NCI-H2107 treated with DMSO at 0.1 percent for 48 hours (cell line): ENCODE results near the gene CHN2.

ENCODE experiments used
- DNase-seq: peaks from one replicate; lab custom pipeline; 2025; ENCODE audit not compliant: unreplicated experiment; lab: John Stamatoyannopoulos, UW

The CHN2 gene

GRCh38 chr7:29483219-29484104 is 288.9 kb downstream of the CHN2 start:
- DNase-seq: no peak

- no peak for DNase-seq
These were observed 289.7 kb downstream of the CHN2 start for GRCh38 chr7:29484280-29484679.

- DNase-seq: no peak
These were observed 291.0 kb downstream of the CHN2 start for GRCh38 chr7:29485339-29486190.

DNA sequence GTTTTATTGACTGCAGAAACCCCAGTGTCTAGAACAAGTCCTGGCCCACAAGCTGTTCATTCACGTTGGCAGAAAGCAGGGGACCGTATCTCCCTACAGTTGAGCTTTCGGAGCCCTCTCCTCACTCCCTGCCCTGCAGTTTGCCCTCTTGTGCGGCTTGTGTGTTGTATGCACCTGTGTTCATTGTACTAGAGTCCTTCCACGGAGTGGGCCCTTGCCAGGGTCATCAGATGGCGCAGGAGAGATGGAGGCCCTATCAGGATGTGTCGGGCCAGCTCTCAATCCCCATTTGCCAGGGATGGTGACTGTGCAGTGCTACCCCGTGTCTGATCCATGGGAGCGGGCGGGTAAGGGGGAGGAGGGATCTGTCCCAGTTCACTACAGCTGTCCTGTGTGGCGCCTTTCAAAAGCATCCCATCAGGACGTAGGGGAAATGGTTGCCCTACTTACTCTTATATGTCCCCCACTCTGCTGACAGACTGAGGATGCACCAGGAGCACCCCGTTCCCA is 291.7 kb downstream of the CHN2 start:
- no peak for DNase-seq

GRCh38 chr7:29487424-29487823 is 292.8 kb downstream of the CHN2 start:
- DNase-seq: no peak

- no peak for DNase-seq
These were observed 293.8 kb downstream of the CHN2 start for GRCh38 chr7:29488203-29488970.

GRCh38 chr7:29488977-29489376 is 294.4 kb downstream of the CHN2 start:
- DNase-seq: no peak

- DNase-seq: no peak
These were observed 295.6 kb downstream of the CHN2 start for GRCh38 chr7:29490094-29490607.

DNA sequence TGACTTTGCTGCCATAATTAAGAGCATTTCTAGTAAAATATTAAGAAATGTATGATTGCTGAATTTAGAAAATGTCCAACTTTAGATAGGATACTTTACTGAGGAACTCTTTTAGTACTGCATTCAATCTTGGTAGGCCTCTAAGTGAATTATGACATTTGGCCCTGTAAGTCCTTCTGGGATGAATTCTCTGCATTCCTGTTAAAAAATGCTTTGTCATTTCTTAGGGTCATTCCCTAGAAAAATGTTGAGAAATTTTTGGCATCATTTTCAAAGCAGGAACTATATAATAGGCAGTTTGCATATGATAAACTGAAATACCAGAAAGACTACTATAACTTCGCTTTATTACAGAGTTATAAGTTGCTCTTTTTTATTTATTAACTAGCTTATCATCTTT is 299.8 kb downstream of the CHN2 start:
- DNase-seq: no peak

GRCh38 chr7:29495653-29496052 is 301.1 kb downstream of the CHN2 start:
- no peak for DNase-seq

DNA sequence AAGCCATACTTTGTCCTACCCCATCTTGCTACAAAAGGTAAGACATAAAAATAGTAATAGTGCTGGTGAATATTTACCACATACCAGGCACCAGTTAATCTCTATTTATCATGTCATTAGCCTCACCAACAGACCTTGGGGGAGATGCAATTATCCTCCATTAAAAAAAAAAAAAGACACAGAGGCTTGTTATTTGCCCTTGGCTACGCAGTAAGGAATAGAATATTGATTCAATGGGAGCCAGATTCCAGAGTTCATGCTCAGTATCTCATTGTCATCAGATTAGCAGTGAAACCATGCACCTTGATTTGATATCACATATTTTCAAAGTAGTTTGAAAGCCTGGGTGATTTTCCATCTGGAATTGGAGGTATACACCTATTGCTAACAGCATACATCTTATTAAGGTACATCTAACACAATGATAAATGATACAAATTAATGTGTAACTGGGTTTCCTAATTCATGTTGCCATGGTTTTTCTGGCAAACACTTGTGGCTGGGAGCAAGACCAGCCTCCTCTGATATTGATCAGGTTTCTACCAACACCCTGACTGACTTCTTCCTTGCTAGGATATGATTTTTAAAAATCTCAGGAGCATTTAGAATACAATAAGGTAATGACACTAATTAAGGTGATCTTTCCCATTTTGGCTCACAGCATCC is 301.9 kb downstream of the CHN2 start:
- no peak for DNase-seq

- no peak for DNase-seq
These were observed 305.4 kb downstream of the CHN2 start for GRCh38 chr7:29499932-29500331.

- DNase-seq: no peak
These were observed 306.1 kb downstream of the CHN2 start for GRCh38 chr7:29500719-29501118.

- no peak for DNase-seq
These were observed 307.6 kb downstream of the CHN2 start for GRCh38 chr7:29502133-29502532.

- no peak for DNase-seq
These were observed 311.4 kb downstream of the CHN2 start for GRCh38 chr7:29505931-29506330.

DNA sequence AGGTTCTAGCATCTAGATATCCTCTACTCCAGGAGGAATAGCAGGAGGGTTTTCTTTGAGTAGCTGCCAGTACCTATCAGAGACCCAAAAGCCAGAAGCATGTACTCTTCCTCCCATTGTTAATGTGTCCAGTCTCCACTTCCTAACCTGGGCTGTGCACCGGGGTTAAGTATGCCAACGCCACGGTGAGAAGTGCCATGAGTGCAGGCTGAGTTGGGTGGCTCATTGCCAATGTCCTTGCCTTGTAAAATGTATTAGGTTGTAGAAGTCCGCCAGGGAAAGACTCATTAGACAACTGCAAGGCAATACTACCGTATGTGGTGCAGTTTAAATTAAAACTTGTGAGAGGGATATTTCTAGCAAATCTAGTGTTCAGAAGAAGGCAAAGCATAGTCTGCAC is 314.0 kb downstream of the CHN2 start:
- DNase-seq: no peak

DNA sequence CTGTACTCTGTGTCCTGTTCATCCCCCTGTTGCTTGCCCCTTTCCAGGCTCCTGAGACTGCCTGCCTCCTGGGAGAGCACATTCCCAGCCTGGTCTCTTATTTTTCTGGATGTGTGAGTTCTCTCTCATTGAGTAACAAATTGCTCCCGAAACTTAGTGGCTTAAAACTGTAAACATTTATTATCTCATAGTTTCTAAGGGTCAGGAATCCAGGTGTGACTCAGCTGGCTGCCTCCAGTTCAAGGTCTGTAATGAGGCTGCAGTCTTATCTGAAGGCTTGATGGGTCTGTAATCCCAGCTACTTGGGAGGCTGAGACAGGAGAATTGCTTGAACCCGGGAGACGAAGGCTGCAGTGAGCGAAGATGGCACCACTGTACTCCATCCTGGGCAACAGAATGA is 315.5 kb downstream of the CHN2 start:
- no peak for DNase-seq

DNA sequence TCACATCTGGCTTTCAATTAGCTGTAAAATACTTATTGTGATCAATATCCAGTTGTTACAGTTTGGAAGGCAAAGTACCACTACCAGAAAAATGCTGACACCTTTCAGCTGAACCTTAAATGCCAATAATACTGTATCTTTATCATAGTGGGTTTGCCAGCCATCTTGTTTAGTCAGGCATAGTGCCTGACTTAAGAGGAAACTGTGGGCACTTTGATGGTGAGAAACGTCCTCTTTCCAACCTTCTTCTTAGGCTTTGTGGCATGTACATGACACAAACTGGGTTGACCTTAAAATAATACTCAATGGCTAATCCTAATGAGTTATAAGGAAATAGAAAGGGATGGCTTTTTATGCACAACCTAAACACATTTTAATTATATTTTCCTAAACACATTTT is 316.8 kb downstream of the CHN2 start:
- no peak for DNase-seq

GRCh38 chr7:29511851-29512250 is 317.3 kb downstream of the CHN2 start:
- no peak for DNase-seq

GRCh38 chr7:29516491-29516890 is 321.9 kb downstream of the CHN2 start:
- no peak for DNase-seq
